Stomach (tissue), 9 donors: Measurements from ENCODE around the gene LDLRAD2. TPM values are rescaled to one million over a fixed set of nuclear protein-coding genes. Genes with fewer than 3 reads are reported as not detected.

Experiments used
- DNase-seq, 2 donors: peaks; one replicate each; pipeline versions ENCODE4 v3.0.0 to v3.0.0-alpha.2; 2013 to 2019
- H3K27ac ChIP-seq, 5 donors: fragments of 200-600 bp in 4 of 5; sonication (generic) in 4 of 5; one replicate each; pipeline ENCODE4 v1.5.1; 2013 to 2019; ENCODE audit warnings: mild to moderate bottlenecking in 1 of 5, moderate library complexity in 1 of 5
- H3K27me3 ChIP-seq, 3 donors: fragments of 200-600 bp; sonication (generic); one replicate each; pipeline ENCODE4 v1.5.1; 2017 to 2019; ENCODE audit warnings: mixed run types in 1 of 3
- H3K36me3 ChIP-seq, 4 donors: fragments of 200-600 bp; sonication (generic); 1 replicate in 3 of 4; 2 replicates in 1 of 4; pipeline ENCODE4 v1.5.1; 2016 to 2019
- H3K4me1 ChIP-seq, 4 donors: fragments of 200-600 bp; sonication (generic); one replicate each; pipeline ENCODE4 v1.5.1; 2016 to 2019
- H3K4me3 ChIP-seq, 4 donors: fragments of 200-600 bp; sonication (generic) in 3 of 4; one replicate each; pipeline ENCODE4 v1.5.1; 2016 to 2019; ENCODE audit warnings: mild to moderate bottlenecking in 1 of 4
- H3K9me3 ChIP-seq, 4 donors: fragments of 200-600 bp; sonication (generic); one replicate each; pipeline ENCODE4 v1.5.1; 2016 to 2019
- EP300 ChIP-seq: sonication (generic); formaldehyde crosslinking; IDR thresholded peaks from one replicate; pipeline ENCODE4 v1.6.1; 2017; ENCODE audit warnings: antibody characterized with exemption
- POLR2A ChIP-seq, 4 donors: fragments of 450-650 bp; IDR thresholded peaks; one replicate each; pipeline ENCODE4 v1.6.1; 2016; ENCODE audit warnings: antibody characterized with exemption in 4 of 4, control low read depth in 2 of 4, mild to moderate bottlenecking in 1 of 4, moderate library complexity in 1 of 4
- POLR2AphosphoS5 ChIP-seq, 3 donors: sonication (generic); formaldehyde crosslinking; IDR thresholded peaks; one replicate each; pipeline ENCODE4 v1.6.1; 2016; ENCODE audit warnings: antibody characterized with exemption in 3 of 3
- WGBS, 5 donors: extraction: QIAGEN DNeasy Blood & Tissue Kit in 3 of 5; methylation state at CpG; one replicate each; pipeline versions ENCODE4 v1.1.5 to v1.1.7; 2013 to 2018; 5-methylcytosine and 5-hydroxymethylcytosine counted together
- intact Hi-C: fragments of 100-400 bp; cut with DNase I; formaldehyde crosslinking; loops from one replicate; pipeline ENCODE4 v1.15.1; 2023; ENCODE audit warnings: low total_unique reads
- polyA plus RNA-seq, 3 donors: library from polyadenylated mRNA; stranded (reverse); fragments of 200-250 nt; gene quantifications; one replicate each; pipeline ENCODE4 v1.2.3, GENCODE V29; 2013
- total RNA-seq, 5 donors: library from RNA; depleted of rRNA; stranded (reverse); fragments of >200 nt; gene quantifications; one replicate each; pipeline versions ENCODE4 v1.1.0 to v1.2.3, GENCODE V29; 2014 to 2016
- TF ChIP-seq, protein P1 (sequence below), 7 experiments: fragments of 450-650 bp in 4 of 7; fragments of 200-600 bp in 3 of 7; sonication (generic) in 3 of 7; IDR thresholded peaks; one replicate each; pipeline ENCODE4 v1.5.1; 2016 to 2019; ENCODE audit warnings: antibody characterized with exemption in 7 of 7, control low read depth in 2 of 7, mild to moderate bottlenecking in 1 of 7
- donor health status: healthy with polysubstance abuse.
- donor health status: Bipolar disorder and iron deficiency.
- donor health status: healthy.

The LDLRAD2 gene
- total and polyA plus RNA-seq, 8 donors = 0.72 to 2.6 (median 1.6) TPM; not detected in 3

- Histone ChIP-seq H3K4me3 (no peak overlapping the region), H3K27me3 (no peaks in the 10 kb centered on the region), H3K4me1 (no peaks in the 10 kb centered on the region), H3K27ac (no peak overlapping the region), H3K9me3 (peaks cover 0 to 10% (median 3%) of the 10 kb centered on the region in 4 donors), H3K36me3 (peaks cover 96 to 100% (median 100%) of the 10 kb centered on the region in 4 donors)
- TF ChIP-seq, protein P1, sequence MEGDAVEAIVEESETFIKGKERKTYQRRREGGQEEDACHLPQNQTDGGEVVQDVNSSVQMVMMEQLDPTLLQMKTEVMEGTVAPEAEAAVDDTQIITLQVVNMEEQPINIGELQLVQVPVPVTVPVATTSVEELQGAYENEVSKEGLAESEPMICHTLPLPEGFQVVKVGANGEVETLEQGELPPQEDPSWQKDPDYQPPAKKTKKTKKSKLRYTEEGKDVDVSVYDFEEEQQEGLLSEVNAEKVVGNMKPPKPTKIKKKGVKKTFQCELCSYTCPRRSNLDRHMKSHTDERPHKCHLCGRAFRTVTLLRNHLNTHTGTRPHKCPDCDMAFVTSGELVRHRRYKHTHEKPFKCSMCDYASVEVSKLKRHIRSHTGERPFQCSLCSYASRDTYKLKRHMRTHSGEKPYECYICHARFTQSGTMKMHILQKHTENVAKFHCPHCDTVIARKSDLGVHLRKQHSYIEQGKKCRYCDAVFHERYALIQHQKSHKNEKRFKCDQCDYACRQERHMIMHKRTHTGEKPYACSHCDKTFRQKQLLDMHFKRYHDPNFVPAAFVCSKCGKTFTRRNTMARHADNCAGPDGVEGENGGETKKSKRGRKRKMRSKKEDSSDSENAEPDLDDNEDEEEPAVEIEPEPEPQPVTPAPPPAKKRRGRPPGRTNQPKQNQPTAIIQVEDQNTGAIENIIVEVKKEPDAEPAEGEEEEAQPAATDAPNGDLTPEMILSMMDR (IDR thresholded peaks at IDR 0.05) = no peak
- TF ChIP-seq POLR2AphosphoS5 (IDR thresholded peaks at IDR 0.05) = no peak
- TF ChIP-seq POLR2A (IDR thresholded peaks at IDR 0.05) = no peak
- no peak for TF ChIP-seq EP300
- WGBS, 5 donors = 91 to 99% (median 97%) methylated on average over 13 of the region's 13 CpGs
- DNase-seq = no peak
- intact Hi-C loops = no loop called here
These were observed 24.7 kb downstream of the LDLRAD2 start for GRCh38 chr1:21836729-21837128.

DNA sequence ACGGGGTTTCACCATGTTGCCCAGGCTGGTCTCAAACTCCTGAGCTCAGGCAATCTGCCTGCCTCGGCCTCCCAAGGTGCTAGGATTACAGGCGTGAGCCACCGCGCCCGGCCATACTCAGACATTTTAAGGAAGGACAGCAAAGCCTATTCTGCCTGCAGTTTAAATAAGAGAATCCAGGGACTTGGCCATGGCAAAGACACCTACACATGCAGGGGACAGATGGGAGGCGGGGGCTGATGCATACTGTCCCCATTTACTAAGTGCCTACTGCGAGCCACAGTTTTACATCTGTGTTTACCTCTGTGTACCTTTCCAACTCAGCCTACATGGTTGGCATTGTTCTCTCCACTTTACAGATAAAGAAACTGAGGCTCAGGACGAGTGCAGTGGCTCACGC, 25.4 kb downstream of the LDLRAD2 start:
- TF ChIP-seq POLR2A (IDR thresholded peaks at IDR 0.05) (no peak), EP300 (no peak), POLR2AphosphoS5 (IDR thresholded peaks at IDR 0.05) (no peak)
- TF ChIP-seq, protein P1 (IDR thresholded peaks at IDR 0.05) = no peak
- H3K9me3 ChIP-seq = peaks cover 0 to 10% (median 3%) of the 10 kb centered on the region in 4 donors
- H3K4me1 ChIP-seq = no peaks in the 10 kb centered on the region
- intact Hi-C loops = no loop called here
- H3K27ac ChIP-seq = no peak overlapping the region
- peaks cover 96 to 100% (median 100%) of the 10 kb centered on the region in 4 donors for H3K36me3 ChIP-seq
- no peak overlapping the region for H3K4me3 ChIP-seq
- WGBS, 5 donors = 92 to 96% (median 94%) methylated on average over 9 to 10 of the region's 10 CpGs
- no peaks in the 10 kb centered on the region for H3K27me3 ChIP-seq
- no peak for DNase-seq

GRCh38 chr1:21838359-21839157, 26.5 kb downstream of the LDLRAD2 start:
- 83 to 90% (median 89%) methylated on average over 23 of the region's 23 CpGs for WGBS, 5 donors
- DNase-seq = no peak
- Histone ChIP-seq H3K27ac (no peak overlapping the region), H3K4me1 (no peaks in the 10 kb centered on the region), H3K4me3 (no peak overlapping the region), H3K9me3 (peaks cover 0 to 10% (median 3%) of the 10 kb centered on the region in 4 donors), H3K27me3 (no peaks in the 10 kb centered on the region), H3K36me3 (peaks cover 96 to 100% (median 100%) of the 10 kb centered on the region in 4 donors)
- intact Hi-C loops = no loop called here
- no peak for TF ChIP-seq POLR2AphosphoS5 (IDR thresholded peaks at IDR 0.05)
- TF ChIP-seq EP300 = no peak
- TF ChIP-seq, protein P1 (IDR thresholded peaks at IDR 0.05) = no peak
- no peak for TF ChIP-seq POLR2A (IDR thresholded peaks at IDR 0.05)

GRCh38 chr1:21839337-21840037, 27.4 kb downstream of the LDLRAD2 start:
- peaks cover 96 to 100% (median 100%) of the 10 kb centered on the region in 4 donors for H3K36me3 ChIP-seq
- no peak overlapping the region for H3K4me3 ChIP-seq

More at GRCh38 chr1:21839337-21840037, 27.4 kb downstream of the LDLRAD2 start:
- Histone ChIP-seq H3K27me3 (no peaks in the 10 kb centered on the region), H3K27ac (no peak overlapping the region), H3K4me1 (no peaks in the 10 kb centered on the region), H3K9me3 (peaks cover 0 to 4% (median 2%) of the 10 kb centered on the region in 4 donors)
- TF ChIP-seq POLR2AphosphoS5 (IDR thresholded peaks at IDR 0.05) = no peak
- DNase-seq = no peak
- 89 to 94% (median 92%) methylated on average over 9 to 19 of the region's 19 CpGs for WGBS, 5 donors
- intact Hi-C loops = no loop called here
